Activated B cell treated with CpG ODN at 0.5 μM for 24 hours (primary cell): ENCODE results near the gene RPL38. TPM values are rescaled to one million over a fixed set of nuclear protein-coding genes. Genes with fewer than 3 reads are reported as not detected.

Source experiments
- ATAC-seq: fragments of 200-7000 bp; cut with Tn5 transposase; one replicate; pipeline ENCODE4 v1.10.0; 2021; ENCODE audit warnings: low read depth, mild to moderate bottlenecking, moderate library complexity
- CTCF ChIA-PET: fragments of 350-600 bp; sonication (Branson Sonifier 250); formaldehyde crosslinking; loops from one replicate; lab custom pipeline; 2021; ENCODE audit warnings: antibody characterized with exemption; lab: Charles Lee
- POLR2A ChIA-PET: fragments of 350-600 bp; sonication (Branson Sonifier 250); formaldehyde crosslinking; loops from one replicate; lab custom pipeline; 2021; ENCODE audit warnings: antibody characterized with exemption; lab: Charles Lee
- DNase-seq: peaks from one replicate; pipeline ENCODE4 v3.0.0; 2022
- H3K27ac Mint-ChIP-seq: one replicate; pipeline ENCODE4 v1.8.0; 2020; ENCODE audit warnings: mixed read lengths
- H3K27me3 Mint-ChIP-seq: one replicate; pipeline ENCODE4 v1.8.0; 2021; ENCODE audit warnings: mixed read lengths
- H3K36me3 Mint-ChIP-seq: one replicate; pipeline ENCODE4 v1.8.0; 2021; ENCODE audit warnings: low read depth, mixed read lengths
- H3K4me1 Mint-ChIP-seq: one replicate; pipeline ENCODE4 v1.8.0; 2021; ENCODE audit warnings: mixed read lengths
- H3K4me3 Mint-ChIP-seq: one replicate; pipeline ENCODE4 v1.8.0; 2020; ENCODE audit warnings: mild to moderate bottlenecking, mixed read lengths
- H3K9me3 Mint-ChIP-seq: one replicate; pipeline ENCODE4 v1.8.0; 2020; ENCODE audit warnings: mixed read lengths
- CTCF ChIP-seq: fragments of 200-600 bp; IDR thresholded peaks from one replicate; pipeline ENCODE4 v1.8.0; 2022; ENCODE audit warnings: antibody characterized with exemption, mild to moderate bottlenecking
- intact Hi-C: fragments of 100-400 bp; cut with micrococcal nuclease; formaldehyde crosslinking; loops from one replicate; pipeline ENCODE4 v1.15.1; 2024
- total RNA-seq: library from RNA; stranded (reverse); gene quantifications from 2 replicates; pipeline ENCODE4 v1.2.3, GENCODE V29; 2022

The RPL38 gene
- total RNA-seq, 1 donor from 2014 or later: 1,330 TPM

- Mint-ChIP-seq H3K4me3 (no peak overlapping the region), H3K27me3 (peaks cover 35% of the 10 kb centered on the region), H3K9me3 (no peaks in the 10 kb centered on the region), H3K4me1 (peaks cover 5% of the 10 kb centered on the region), H3K27ac (no peak overlapping the region), H3K36me3 (no peaks in the 10 kb centered on the region)
- POLR2A ChIA-PET: no interaction called here
- CTCF ChIA-PET: interaction anchor here (0.6 to 0.9 kb wide), 2 partner anchors 742 to 746 kb away, joined by 3 read pairs; no protein-coding TSS in a partner anchor
- TF ChIP-seq CTCF: no peak
- ATAC-seq (no peak), DNase-seq (no peak)
- intact Hi-C loops: no loop called here
These were observed 26.4 kb upstream of the RPL38 start for GRCh38 chr17:74177018-74177450.

GRCh38 chr17:74179576-74179975 lies 23.9 kb upstream of the RPL38 start:
- H3K36me3 Mint-ChIP-seq: no peaks in the 10 kb centered on the region
- peaks cover 41% of the 10 kb centered on the region for H3K27me3 Mint-ChIP-seq
- no peaks in the 10 kb centered on the region for H3K9me3 Mint-ChIP-seq
- intact Hi-C loops: no loop called here
- ChIA-PET POLR2A (no interaction called here), CTCF (no interaction called here)
- no peak overlapping the region for H3K27ac Mint-ChIP-seq
- H3K4me1 Mint-ChIP-seq: peaks cover 5% of the 10 kb centered on the region
- ATAC-seq (no peak), DNase-seq (no peak)
- TF ChIP-seq CTCF: no peak
- no peak overlapping the region for H3K4me3 Mint-ChIP-seq

GRCh38 chr17:74180336-74180735 lies 23.1 kb upstream of the RPL38 start:
- DNase-seq (no peak), ATAC-seq (no peak)
- H3K36me3 Mint-ChIP-seq: no peaks in the 10 kb centered on the region
- ChIA-PET POLR2A (no interaction called here), CTCF (no interaction called here)
- no peaks in the 10 kb centered on the region for H3K9me3 Mint-ChIP-seq
- no peak for TF ChIP-seq CTCF
- H3K4me3 Mint-ChIP-seq: no peak overlapping the region
- H3K4me1 Mint-ChIP-seq: peaks cover 3% of the 10 kb centered on the region
- intact Hi-C loops: no loop called here
- H3K27me3 Mint-ChIP-seq: peaks cover 45% of the 10 kb centered on the region
- no peak overlapping the region for H3K27ac Mint-ChIP-seq

- CTCF ChIA-PET: no interaction called here
- Mint-ChIP-seq H3K9me3 (no peaks in the 10 kb centered on the region), H3K27ac (no peak overlapping the region), H3K27me3 (peaks cover 43% of the 10 kb centered on the region), H3K36me3 (no peaks in the 10 kb centered on the region), H3K4me3 (no peak overlapping the region), H3K4me1 (peaks cover 3% of the 10 kb centered on the region)
- no peak for ATAC-seq
- no peak for DNase-seq
- POLR2A ChIA-PET: no interaction called here
- intact Hi-C loops: no loop called here
- no peak for TF ChIP-seq CTCF
These were observed 22.1 kb upstream of the RPL38 start for GRCh38 chr17:74181341-74181740.

GRCh38 chr17:74182041-74182723 lies 21.3 kb upstream of the RPL38 start:
- Mint-ChIP-seq H3K4me1 (no peaks in the 10 kb centered on the region), H3K27me3 (peaks cover 36% of the 10 kb centered on the region), H3K9me3 (no peaks in the 10 kb centered on the region), H3K4me3 (no peak overlapping the region), H3K36me3 (no peaks in the 10 kb centered on the region), H3K27ac (no peak overlapping the region)
- TF ChIP-seq CTCF: no peak
- ChIA-PET CTCF (no interaction called here), POLR2A (no interaction called here)
- ATAC-seq (no peak), DNase-seq (no peak)
- intact Hi-C loops: no loop called here
